ENCODE measurements around the gene TTC39C.

- no peak for TF ChIP-seq CTCF (conservative IDR thresholded peaks at IDR 0.05 in 1 of 2, IDR thresholded peaks at IDR 0.05 in 1 of 2; ENCODE audit: low read depth in 1 of 2, low read length in 2 of 2)
- TF ChIP-seq EZH2 (IDR thresholded peaks at IDR 0.05; ENCODE audit: low read length, missing control alignments), result no peak
These were observed 16.8 kb downstream of the TTC39C start for GRCh38 chr18:24031318-24031717.
